ENCODE results near the gene ARHGAP19. TPM values are rescaled to one million over a fixed set of nuclear protein-coding genes. Genes with fewer than 3 reads are reported as not detected.

Gene ARHGAP19
- total RNA-seq, 1 donor from 2014 or later = 7.9 TPM

Other genes starting within 250 kb of the ARHGAP19 start
- 0.19 TPM for gene SLIT1, start 106.7 kb downstream of the ARHGAP19 start, total RNA-seq
- gene FRAT1, start 26.6 kb upstream of the ARHGAP19 start, total RNA-seq = 8.2 TPM
- gene FRAT2, start 42.1 kb upstream of the ARHGAP19 start, total RNA-seq = 8.4 TPM
- 38.6 TPM for gene RRP12, start 108.7 kb upstream of the ARHGAP19 start, total RNA-seq
- 190 TPM for gene PGAM1, start 133.6 kb upstream of the ARHGAP19 start, total RNA-seq
- 21.2 TPM for gene EXOSC1, start 153.4 kb upstream of the ARHGAP19 start, total RNA-seq
- gene ZDHHC16, start 153.5 kb upstream of the ARHGAP19 start, total RNA-seq = 28.0 TPM
- gene MMS19, start 205.8 kb upstream of the ARHGAP19 start, total RNA-seq = 38.0 TPM
- 19.9 TPM for gene UBTD1, start 206.3 kb upstream of the ARHGAP19 start, total RNA-seq

Measured in mesenteric fat pad (tissue), 1 donor.